ENCODE results near the gene BIRC2.

The BIRC2 gene

GRCh38 chr11:102375720-102376399, 28.8 kb downstream of the BIRC2 start:
- no peak for DNase-seq

GRCh38 chr11:102377891-102378290, 30.9 kb downstream of the BIRC2 start:
- no peak for DNase-seq

- DNase-seq = no peak
Measured at GRCh38 chr11:102378818-102379217, 31.8 kb downstream of the BIRC2 start.

DNA sequence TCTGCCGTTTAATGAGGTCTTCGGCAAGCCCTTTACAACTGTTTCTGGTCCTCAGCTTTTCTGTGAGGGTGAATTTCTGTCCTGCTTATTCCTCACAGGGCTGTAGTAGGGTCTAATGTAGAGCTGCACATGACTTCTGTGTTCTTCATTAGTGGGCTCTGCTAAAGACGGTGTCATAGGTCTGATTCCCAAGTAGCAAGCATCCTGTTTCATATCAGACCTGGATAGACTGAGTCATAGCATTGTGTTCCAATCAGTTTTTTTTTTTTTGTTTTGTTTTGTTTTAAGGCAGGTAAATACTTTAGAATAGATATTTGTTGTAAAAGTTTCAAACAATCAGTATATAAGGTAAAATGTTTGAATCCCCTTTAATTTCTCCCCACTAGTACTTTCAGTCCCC, 35.4 kb downstream of the BIRC2 start:
- no peak for DNase-seq

GRCh38 chr11:102383839-102384238, 36.8 kb downstream of the BIRC2 start:
- no peak for DNase-seq

DNA sequence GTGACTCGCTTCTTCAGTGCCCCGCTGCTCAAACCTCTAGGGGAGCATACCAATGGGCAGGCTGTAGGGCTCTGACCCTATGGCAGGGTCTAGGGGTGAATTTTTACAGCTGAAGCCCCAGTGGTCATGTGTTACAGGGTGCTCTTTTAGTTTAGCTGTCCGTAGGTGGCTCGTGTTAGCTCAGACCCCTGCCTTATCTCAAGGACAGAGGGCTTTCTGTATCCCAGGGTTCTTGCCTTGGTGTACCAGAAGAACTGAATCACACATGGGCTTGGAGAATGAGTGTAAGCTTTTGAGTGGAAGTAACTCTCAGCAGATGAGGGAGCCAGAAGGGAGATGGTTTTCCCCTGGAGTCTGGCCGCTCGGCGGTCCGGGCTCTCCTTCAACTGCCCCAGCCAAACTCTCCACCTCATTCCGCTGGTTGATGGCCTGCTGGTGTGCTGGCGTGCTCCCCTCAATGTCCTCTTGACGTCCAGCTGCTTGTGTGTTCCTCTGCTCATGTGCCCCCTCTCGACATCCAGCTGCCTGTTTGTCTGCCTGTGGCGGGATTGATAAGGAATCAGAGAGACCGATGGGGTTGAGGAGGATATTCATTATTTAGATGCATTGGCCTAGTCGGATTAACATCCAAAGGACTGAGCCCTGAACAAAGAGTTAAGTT, 37.5 kb downstream of the BIRC2 start:
- DNase-seq = no peak

DNA sequence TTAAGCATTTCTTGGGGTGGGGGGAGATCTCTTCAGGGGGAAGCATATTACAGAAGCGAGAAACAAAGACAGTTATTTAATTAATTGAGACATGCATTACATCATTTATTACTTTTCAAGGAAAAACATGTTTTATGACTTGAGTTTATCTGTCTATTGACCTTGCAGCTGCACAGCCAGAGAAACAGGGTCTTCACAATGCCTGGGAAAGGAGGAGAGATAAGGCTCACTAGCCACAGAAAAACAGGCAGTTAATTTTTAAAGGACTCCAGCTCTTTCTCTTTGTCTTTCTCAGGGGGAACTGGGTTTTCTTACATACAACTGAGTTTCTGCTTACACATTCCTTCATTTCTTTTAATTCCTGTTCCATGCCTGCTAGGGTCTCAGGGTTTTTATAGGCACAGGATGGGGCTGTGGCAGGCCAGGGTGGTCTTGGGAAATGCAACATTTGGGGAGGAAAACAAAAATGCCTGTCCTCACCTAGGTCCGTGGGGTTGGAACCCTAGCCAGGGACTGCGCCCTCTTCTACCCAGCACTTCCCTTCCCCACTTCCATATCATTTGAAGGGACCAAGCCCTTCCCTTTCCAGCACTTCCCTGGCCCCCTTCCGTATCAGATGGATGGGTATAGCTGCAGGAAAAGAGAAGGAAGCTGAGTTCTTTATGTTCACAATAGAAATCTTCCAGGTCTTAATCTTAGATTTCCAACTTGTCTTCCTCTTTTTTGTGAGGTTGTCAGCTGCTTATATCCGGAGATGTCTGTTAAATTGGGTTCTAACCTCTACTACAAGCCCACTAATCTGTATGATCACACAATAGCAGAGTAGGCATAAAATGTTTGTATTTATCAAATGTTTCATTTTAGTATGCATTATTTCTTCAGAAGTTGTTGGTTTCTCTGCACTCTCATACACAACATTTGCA, 38.3 kb downstream of the BIRC2 start:
- DNase-seq = no peak

GRCh38 chr11:102386136-102386734, 39.2 kb downstream of the BIRC2 start:
- no peak for DNase-seq

GRCh38 chr11:102387043-102387781, 40.2 kb downstream of the BIRC2 start:
- DNase-seq = no peak

DNA sequence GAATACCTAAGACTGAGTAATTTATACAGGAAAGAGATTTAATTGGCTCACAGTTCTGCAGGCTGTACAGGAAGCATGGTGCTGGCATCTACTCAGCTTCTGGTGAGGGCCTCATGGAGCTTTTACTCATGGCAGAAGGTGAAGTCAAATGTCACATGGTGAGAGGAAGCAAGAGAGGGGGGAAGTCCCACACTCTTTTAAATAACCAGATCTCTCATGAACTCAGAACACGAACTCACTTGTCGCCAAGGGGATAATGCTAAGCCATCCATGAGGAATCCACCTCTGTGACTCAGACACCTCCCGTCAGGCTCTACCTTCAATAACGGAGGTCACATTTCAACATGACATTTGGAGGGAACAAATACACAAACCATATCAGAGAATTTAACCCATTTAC, 42.2 kb downstream of the BIRC2 start:
- DNase-seq = no peak

DNA sequence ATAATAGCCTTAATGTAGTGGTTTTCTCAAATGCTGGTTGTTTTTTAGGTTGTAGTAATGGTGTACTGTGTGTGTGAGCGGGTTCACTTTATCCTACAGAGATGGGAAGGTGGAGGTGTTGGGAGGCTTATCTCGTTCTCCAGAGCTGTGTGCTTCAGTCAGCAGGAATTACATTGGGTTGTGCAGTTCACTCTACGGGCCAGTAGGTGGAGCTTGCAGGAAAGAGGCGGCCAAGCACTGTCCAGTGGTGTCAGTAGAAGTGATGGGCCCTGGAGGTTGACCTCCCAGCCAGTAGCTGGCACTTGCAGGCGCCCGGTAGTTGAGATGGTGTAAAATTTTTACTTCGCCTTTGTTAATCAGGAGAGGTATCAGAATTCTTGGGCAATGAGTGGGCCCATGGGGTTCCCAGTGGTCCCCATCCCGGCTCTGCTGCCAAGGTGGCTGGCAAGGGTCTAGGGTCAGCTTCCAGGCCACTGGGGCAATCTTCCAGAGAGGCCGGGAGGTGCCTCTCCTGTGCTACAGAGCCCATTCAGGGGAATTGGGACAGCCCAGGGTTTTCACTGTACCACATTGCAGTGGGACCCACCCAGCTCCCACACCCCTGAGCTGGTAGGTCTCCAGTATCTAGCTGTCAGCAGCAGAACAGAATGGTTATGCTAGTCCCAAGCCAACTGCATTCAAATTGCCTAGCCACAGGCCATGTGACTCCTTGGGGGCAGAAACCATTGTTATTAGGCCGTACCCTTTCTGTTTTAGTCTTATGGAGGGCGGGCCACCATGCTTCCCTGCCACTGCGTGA, 43.9 kb downstream of the BIRC2 start:
- peak; percentile 42 for DNase-seq

DNA sequence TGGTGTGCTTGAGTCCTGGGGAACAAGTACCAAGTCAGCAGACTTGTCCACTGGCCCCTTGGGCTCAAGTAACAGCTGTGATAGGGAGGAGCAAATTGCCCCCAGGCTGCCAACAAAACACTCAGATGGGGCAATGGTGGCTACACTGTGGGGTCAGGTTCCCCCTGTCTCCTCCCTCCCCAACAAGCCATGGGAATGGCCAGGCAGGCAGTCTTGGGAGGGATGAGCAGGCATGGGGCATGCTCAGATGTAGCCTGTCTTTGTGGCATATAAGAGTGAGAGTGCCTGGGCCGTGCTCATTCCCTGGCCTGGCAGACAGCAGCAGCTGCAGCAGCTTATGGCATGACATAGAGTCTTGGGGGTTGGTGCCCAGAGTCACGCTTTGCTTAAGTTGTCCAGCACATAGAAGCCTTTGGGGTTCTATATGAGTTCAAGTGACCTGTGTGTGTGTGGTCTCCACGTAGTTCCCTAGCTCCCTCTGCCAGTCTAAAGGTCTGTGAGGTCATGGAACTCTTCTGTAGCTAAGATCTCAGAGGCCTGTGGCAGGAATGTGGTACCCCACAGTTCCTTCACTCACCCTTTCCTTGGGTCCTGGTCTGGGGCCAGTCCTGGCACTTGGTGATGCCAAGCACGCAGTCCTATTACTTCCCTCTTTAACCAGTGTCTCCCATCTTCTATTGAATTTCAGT, 44.7 kb downstream of the BIRC2 start:
- DNase-seq = no peak

DNA sequence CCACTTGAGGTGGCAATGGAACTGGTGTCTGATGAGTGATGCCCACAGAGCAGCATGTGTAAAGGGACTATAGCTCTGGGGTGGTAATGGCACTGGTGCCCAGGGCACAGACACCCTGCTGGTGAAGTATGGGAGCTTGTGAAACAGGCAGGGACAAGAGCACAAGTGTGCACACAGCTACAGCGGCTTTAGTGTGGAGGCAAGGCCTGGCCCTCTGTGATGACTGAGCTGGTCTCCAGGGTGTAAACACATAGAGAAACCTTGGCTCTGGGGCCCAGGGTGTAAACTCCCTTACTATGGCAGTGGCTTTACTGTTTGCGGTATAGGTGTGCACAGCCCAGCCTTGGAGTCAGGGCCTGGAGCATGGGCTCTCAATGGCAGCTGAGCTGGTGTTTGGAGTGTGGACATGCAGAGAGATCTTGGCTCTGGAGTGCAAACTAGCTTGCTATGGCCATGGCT, 46.3 kb downstream of the BIRC2 start:
- DNase-seq = no peak

DNA sequence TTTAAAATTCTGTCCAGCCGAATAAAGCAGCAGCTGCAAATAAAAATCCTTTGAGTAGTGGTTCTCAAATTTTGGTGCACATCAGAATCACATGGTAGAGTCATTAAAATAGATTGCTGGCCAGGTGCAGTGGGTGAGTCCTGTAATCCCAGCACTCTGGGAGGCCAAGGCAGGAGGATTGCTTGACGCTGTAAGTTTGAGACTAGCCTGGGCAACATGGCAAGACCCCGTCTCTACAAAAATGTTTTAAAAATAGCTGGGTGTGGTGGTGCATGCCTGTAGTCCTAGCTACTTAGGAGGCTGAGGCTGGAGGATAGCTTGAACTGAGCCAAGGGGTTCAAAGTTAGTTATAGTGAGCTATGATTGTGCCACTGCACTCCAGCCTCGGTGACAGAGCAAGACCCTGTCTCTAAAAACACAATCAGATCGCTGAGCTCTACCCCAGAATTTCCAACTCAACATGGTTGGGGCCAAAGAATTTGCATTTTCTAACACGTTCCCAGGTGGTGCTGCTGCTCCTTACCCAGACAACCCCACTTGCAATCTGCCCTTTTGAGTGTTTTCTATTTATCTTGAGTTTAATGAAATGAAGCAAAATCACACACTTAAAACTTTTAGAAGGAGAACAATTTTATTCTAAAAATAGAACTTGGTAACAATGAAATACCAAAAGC, 48.8 kb downstream of the BIRC2 start:
- DNase-seq = no peak

- no peak for DNase-seq
Measured at GRCh38 chr11:102396708-102397563, 49.9 kb downstream of the BIRC2 start.

DNA sequence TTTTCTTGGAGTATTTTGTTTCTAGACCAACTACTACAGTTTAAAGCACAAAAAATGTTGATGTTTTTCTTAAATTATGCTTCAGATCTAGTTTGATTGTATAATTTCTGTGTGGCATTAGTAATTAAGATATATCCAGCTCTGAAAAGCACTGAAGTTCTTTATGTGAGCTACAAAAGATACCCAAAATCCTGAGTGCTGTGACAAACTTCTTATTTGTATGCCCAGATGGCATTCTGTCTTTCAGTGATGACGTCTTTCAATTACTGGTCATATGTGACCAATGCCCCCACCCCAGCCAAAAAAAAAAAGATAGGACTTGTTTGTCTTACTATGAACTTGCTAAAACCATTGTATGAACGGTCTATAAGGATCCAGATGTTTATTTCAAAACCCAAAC, 51.3 kb downstream of the BIRC2 start:
- no peak for DNase-seq

GRCh38 chr11:102399189-102399588, 52.2 kb downstream of the BIRC2 start:
- no peak for DNase-seq

- no peak for DNase-seq
Measured at GRCh38 chr11:102400603-102401002, 53.6 kb downstream of the BIRC2 start.

- DNase-seq = no peak
Measured at GRCh38 chr11:102401905-102402304, 54.9 kb downstream of the BIRC2 start.

Data from NCI-H510A (cell line).